ENCODE data around the gene SRGAP2C. TPM values are rescaled to one million over a fixed set of nuclear protein-coding genes. Genes with fewer than 3 reads are reported as not detected.
A peak's percentile ranks its signal among the peaks of the same experiment; 100 is the strongest.
"Not testable (repeated sequence)": the region's sequence is repeated elsewhere in the genome, so short reads cannot be mapped to it uniquely, and the experiment has no call there.

SRGAP2C gene
- total RNA-seq, 2 donors from 2014 or later, result 7.8 to 27.6 TPM

DNA sequence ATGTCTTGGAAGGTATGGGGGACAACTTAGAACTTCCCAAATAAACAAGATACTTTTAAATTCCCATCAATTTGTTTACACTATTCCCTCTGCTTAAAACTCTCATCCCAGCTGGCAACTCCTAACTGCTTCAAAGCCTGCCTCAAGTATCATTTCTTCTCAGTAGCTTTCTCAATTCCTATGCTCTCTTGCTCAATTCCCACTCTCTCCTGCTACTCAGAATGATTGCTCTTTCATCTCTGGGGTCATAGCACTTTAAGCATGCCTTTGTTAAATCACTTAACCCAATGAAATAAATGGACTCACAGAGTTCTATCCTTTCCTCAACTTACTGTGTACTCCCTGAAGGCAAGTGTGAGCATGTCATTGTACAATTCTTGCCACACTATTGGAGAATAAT, 19.5 kb upstream of the SRGAP2C start:
- not testable (repeated sequence) for H3K4me1 ChIP-seq; H3K9me3 ChIP-seq; H3K27me3 ChIP-seq; H3K4me3 ChIP-seq; DNase-seq (ENCODE audit: low spot score); H3K36me3 ChIP-seq; H3K27ac ChIP-seq

DNA sequence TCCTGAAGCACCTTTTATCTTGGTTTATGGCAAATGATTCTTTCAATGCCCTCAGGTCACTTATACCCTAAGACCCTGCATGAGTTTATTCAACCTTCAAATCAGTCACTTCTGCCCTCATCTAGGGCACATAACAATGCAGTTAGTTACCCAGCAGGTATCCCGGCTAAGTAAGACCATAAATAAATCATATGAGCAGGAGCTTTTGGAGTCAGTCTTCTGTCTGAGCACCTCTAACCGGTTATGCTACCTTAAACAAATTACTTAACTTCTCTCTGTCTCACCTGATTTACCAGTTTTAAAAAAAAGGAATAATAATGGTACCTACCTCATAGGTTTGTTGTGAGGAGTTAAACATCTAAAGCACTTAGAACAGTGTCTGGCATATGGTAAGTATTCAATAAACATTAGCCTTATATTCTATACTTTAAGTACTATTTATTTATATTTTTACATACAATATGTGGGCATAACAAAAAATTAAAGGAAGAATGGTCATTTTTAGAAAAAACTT, 17.5 kb upstream of the SRGAP2C start:
- not testable (repeated sequence) for H3K27me3 ChIP-seq; DNase-seq (ENCODE audit: low spot score)

DNA sequence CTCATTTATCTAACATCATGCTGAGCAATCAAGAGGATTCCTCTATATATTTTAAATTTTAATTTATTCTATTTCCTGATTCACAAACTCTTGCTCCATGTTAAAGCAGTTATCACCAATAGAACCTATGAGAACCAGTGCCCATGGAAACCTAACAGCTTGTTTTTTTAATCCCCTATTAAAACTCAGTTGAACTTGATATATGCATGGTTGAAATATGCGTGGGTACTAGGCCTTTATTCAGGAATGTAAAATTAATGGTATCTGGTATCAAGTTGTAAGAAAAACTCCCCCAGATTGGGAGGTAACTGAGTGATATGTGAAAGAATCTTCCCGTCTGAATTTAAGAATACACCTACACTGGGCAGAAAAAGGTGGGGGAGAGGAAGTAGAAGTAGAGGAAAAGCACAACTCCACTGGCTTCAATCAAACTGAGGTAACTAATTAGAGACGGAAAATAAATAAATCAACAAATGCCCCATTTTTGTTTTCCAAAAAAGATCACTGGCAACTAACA, 16.6 kb upstream of the SRGAP2C start:
- not testable (repeated sequence) for H3K36me3 ChIP-seq; DNase-seq (ENCODE audit: low spot score); H3K4me3 ChIP-seq; H3K4me1 ChIP-seq; H3K27me3 ChIP-seq; H3K9me3 ChIP-seq; H3K27ac ChIP-seq

More for the DNA sequence above, 17.5 kb upstream of the SRGAP2C start:
- not testable (repeated sequence) for H3K9me3 ChIP-seq, H3K4me1 ChIP-seq, H3K27ac ChIP-seq, H3K36me3 ChIP-seq, H3K4me3 ChIP-seq

DNA sequence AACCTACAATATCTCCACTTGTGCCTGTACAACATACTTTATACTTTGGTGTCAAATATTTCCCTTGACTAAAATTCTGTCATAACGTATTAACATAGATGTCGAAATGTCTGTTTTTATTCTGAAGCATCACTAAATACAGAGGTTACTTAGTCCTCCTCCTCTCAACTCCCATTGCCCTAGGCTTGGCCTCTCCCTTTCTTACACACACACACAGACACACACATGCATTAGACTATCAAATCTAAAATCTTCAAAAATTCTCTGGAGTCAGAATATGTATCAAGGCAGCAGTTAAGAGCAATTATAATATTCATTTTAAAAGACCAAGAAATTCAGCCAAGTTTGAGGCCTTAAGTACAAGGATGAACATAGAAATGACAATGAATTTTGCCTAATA, 8.1 kb upstream of the SRGAP2C start:
- not testable (repeated sequence) for H3K4me3 ChIP-seq; H3K27me3 ChIP-seq; H3K9me3 ChIP-seq; DNase-seq (ENCODE audit: low spot score); H3K36me3 ChIP-seq; H3K27ac ChIP-seq; H3K4me1 ChIP-seq

- not testable (repeated sequence) for H3K9me3 ChIP-seq; H3K27ac ChIP-seq; H3K36me3 ChIP-seq; H3K4me1 ChIP-seq; DNase-seq (ENCODE audit: low spot score); H3K4me3 ChIP-seq; H3K27me3 ChIP-seq
Measured at GRCh38 chr1:121178197-121178596, 6.6 kb upstream of the SRGAP2C start.

GRCh38 chr1:121183867-121184266, 908 bp upstream of the SRGAP2C start:
- not testable (repeated sequence) for H3K9me3 ChIP-seq; DNase-seq (ENCODE audit: low spot score)
- H3K4me3 ChIP-seq, result peak overlapping the region; percentile 25 to 46

DNA sequence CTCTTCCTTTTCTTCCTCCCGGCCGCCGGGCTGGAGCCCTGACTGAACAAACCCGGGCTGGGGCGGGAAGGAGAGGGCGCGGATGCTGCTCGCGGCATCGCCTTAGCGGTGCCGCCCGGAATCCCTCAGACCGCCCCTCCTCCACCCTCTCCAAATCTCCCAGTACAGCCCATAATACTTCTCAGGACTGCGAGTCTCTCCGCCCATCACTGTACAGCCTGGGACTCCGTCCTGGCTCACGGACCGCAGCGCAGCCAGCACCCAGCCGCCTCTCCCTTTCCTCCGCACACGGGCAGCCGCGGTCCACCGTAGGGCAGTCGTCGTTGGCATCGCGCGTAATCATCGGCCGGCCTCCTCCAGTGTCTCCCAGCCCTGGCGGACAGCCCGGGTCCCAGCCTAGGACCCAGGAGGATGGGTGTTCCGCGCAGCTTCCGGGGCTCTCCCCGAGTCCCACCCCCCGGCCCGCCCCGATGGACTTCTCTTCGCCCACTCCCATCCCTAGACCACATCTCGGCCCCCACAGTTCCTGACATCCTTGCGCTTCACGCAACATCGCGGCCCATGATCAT, 449 bp downstream of the SRGAP2C start:
- not testable (repeated sequence) for DNase-seq (ENCODE audit: low spot score); H3K27me3 ChIP-seq; H3K36me3 ChIP-seq; H3K4me1 ChIP-seq; H3K9me3 ChIP-seq
- Histone ChIP-seq H3K4me3 (peak overlapping the region; percentile 48 to 51), H3K27ac (peak overlapping the region; percentile 66 to 77)

More at GRCh38 chr1:121183867-121184266, 908 bp upstream of the SRGAP2C start:
- H3K36me3 ChIP-seq, H3K27ac ChIP-seq, H3K27me3 ChIP-seq, H3K4me1 ChIP-seq: not testable (repeated sequence)

- not testable (repeated sequence) for H3K9me3 ChIP-seq; H3K4me1 ChIP-seq; H3K27me3 ChIP-seq; DNase-seq (ENCODE audit: low spot score); H3K36me3 ChIP-seq
- Histone ChIP-seq H3K4me3 (peak overlapping the region in 1 of 2 donors; percentile 30), H3K27ac (peak overlapping the region in 1 of 2 donors; percentile 48)
Measured at GRCh38 chr1:121186191-121186590, 1.4 kb downstream of the SRGAP2C start.

GRCh38 chr1:121187914-121188313, 3.1 kb downstream of the SRGAP2C start:
- H3K36me3 ChIP-seq; DNase-seq (ENCODE audit: low spot score); H3K9me3 ChIP-seq; H3K4me3 ChIP-seq; H3K27me3 ChIP-seq; H3K4me1 ChIP-seq; H3K27ac ChIP-seq: not testable (repeated sequence)

DNA sequence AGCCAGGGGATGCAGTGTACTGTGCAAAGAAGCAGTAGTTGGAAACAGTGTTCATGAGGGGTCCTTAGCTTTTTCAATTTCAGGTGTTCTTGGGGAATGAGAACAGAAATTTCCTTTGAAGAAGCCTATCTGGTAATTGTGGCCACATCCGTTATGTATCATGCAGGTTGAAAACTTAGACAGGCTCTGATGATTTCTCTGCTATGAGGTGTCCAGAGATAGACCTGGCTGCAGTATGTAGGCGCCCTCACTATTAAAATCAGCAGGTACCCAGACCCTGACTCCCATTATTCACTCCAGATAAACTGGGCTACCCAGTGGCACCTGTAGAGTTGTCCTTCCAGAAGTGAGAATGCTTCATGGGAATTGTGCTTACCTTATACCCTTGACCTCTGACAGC, 7.7 kb downstream of the SRGAP2C start:
- H3K27ac ChIP-seq; H3K4me1 ChIP-seq; H3K36me3 ChIP-seq; H3K4me3 ChIP-seq; DNase-seq (ENCODE audit: low spot score); H3K27me3 ChIP-seq; H3K9me3 ChIP-seq: not testable (repeated sequence)

DNA sequence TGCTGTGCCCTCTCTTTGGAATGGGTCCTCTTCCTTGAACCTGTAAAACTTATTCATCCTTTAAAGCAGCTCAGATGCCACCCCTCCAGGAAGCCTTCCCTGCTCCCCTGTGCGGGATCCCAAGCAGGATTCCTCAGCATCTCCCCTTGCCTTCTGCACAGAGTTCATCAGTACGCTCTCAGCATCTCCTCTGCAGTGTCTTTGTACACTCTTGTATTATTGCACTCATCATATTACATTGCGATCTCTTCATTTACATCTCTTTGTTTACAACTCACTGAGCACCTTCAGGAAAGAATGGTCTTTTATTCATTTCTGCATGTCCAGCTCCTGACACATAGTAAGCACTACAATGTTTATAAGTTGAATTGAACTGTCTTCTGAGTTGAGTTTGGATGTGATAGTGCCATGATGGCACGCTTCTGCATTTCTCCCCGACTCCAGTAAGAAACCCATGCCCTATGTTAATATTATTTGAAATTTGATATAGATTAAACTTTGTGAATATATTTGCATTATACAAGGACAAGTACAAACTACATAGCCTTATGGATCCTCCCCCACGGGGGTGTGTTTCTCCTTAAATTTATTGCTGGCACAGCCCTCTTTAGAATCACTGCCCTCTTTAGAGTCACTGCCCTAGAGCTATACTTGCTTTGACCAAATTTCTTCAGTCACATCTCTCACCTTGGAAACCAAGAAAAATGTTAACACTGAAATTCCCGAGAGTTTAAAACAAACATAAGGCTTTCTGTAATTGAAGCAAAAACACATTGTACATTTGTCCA, 12.5 kb downstream of the SRGAP2C start:
- not testable (repeated sequence) for H3K4me1 ChIP-seq; H3K36me3 ChIP-seq; H3K27me3 ChIP-seq; H3K9me3 ChIP-seq; DNase-seq (ENCODE audit: low spot score); H3K4me3 ChIP-seq; H3K27ac ChIP-seq

DNA sequence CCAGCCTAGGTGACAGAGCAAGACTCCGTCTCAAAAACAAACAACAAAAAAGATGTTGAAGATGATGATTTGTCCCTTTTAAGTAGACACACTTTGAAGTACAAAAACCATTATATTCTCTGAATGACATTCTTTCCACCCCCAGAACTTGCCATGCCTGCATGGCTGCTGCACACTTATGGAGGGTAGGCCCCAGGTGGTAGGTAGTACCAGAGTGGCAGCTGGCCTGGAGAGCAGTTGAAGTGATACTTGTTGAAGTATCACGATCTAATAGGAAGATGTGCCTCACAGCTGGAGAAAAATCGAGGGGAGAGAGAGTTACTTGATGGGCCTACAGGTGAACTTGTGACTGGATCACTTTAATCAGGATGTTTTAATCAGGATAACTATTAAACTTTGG, 15.0 kb downstream of the SRGAP2C start:
- H3K27me3 ChIP-seq; H3K27ac ChIP-seq; H3K9me3 ChIP-seq; DNase-seq (ENCODE audit: low spot score); H3K4me1 ChIP-seq; H3K4me3 ChIP-seq; H3K36me3 ChIP-seq: not testable (repeated sequence)

DNA sequence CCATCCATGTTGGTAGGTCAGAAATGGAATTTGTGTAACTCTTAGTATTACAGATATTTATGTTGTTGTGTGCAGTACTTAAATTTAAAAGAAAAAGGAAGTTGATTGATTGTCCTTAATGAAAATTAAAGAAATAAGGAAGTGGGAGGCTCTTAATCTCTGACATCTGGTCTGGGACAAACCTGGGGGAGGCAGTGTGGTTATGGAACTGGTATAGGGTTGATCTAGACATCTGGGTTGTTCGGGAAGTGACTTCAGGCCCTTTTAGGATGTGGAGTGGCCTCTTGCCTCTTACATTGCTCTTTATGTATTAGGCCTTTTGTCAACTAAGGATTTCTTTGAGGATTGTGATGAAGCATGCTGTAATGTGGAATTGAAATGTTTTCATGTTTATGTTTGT, 15.5 kb downstream of the SRGAP2C start:
- not testable (repeated sequence) for H3K27ac ChIP-seq; DNase-seq (ENCODE audit: low spot score); H3K36me3 ChIP-seq; H3K4me3 ChIP-seq; H3K27me3 ChIP-seq; H3K9me3 ChIP-seq; H3K4me1 ChIP-seq

DNA sequence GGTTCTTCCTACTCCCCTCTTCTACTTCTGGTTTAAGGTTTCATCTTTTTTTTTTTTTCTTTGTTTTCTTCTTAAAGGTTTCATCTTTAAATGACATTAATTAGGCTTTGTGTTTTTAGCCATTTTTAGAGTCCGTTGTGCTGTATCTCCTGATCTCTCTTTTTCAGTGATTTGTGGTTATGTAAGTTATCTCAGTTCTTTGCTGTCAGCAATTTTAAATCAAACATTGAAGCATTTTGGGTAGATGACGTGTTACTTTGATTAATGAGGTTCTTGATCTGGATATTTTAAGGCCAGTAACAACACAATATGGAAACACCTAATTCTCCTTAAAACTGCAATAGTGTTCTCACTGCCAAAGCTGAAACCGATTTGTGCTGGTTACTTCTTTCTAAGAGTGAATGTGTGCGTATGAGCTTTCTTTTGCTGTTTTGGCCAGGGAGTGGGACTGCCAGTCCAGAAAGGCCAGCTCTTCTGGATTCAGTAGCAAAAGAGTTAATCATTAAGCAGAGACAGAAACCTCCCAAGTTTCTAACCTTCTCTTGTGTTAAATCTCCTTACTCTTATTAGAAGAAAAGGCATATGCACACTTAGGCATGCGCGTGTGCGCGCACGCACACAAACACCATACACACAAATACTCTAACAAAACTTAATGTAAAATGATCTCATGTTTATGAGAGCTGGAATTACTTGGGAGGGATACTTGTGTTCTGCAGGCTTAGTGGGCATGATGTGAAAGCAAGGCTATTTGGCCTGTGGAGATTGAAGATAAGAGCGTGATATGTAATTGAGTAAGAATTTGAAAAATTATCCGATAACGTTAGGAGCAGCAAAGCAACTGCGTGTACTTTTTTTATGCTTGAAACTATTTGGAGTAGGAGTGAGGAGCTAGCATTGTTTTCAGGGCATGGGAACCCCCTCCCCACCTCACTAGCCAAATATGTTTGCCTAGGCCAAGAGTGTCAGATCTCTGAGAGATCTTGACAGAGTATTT, 16.5 kb downstream of the SRGAP2C start:
- H3K4me1 ChIP-seq; H3K36me3 ChIP-seq; DNase-seq (ENCODE audit: low spot score); H3K27ac ChIP-seq; H3K9me3 ChIP-seq; H3K27me3 ChIP-seq; H3K4me3 ChIP-seq: not testable (repeated sequence)
